ENCODE measurements around the gene SLC13A2.

SLC13A2 gene

DNA sequence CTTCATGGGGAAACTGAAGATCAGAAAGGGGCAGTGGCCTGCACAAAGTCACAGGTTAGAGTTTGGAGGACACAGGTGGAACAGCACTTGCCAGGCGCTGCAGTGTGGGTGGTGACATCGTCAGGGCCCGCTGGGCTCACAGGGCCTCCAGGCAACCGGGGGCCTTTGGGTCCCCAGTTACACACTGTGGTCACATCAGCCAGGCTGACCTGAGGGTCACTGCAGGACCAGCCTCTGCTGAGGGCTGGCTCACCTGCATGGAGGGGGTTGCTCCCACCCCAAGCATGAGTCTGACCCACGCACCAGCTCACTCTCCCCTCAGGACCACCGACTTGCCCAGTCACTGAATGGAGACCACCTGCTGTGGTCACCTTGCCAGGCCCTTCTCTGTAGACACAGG lies 49.7 kb downstream of the SLC13A2 start:
- Histone ChIP-seq H4K20me1 (ENCODE audit: insufficient read depth) (no peaks in the 10 kb centered on the region), H3K36me3 (ENCODE audit: insufficient read depth) (no peaks in the 10 kb centered on the region), H3K27ac (no peak overlapping the region), H3K27me3 (ENCODE audit: insufficient read depth, low read depth) (peaks cover 21% of the 10 kb centered on the region), H3K9ac (no peak overlapping the region), H3K4me1 (ENCODE audit: low read depth, poor library complexity, severe bottlenecking) (peaks cover 15% of the 10 kb centered on the region), H3K4me2 (no peak overlapping the region), H3K4me3 (IDR thresholded peaks at IDR 0.05; ENCODE audit: insufficient read depth, low read depth, low read length) (no peak overlapping the region), H2AFZ (ENCODE audit: low read depth) (no peak overlapping the region), H3K79me2 (ENCODE audit: insufficient read depth, low read depth) (no peaks in the 10 kb centered on the region)
- no peak for TF ChIP-seq CTCF (conservative IDR thresholded peaks at IDR 0.05; ENCODE audit: low read depth, low read length)

- H3K27me3 ChIP-seq (ENCODE audit: insufficient read depth, low read depth): peaks cover 21% of the 10 kb centered on the region
- H4K20me1 ChIP-seq (ENCODE audit: insufficient read depth): no peaks in the 10 kb centered on the region
- no peaks in the 10 kb centered on the region for H3K79me2 ChIP-seq (ENCODE audit: insufficient read depth, low read depth)
- no peak overlapping the region for H3K4me3 ChIP-seq (IDR thresholded peaks at IDR 0.05; ENCODE audit: insufficient read depth, low read depth, low read length)
- H2AFZ ChIP-seq (ENCODE audit: low read depth): no peak overlapping the region
- H3K36me3 ChIP-seq (ENCODE audit: insufficient read depth): no peaks in the 10 kb centered on the region
- no peak overlapping the region for H3K4me2 ChIP-seq
- no peak overlapping the region for H3K9ac ChIP-seq
- H3K4me1 ChIP-seq (ENCODE audit: low read depth, poor library complexity, severe bottlenecking): peaks cover 8% of the 10 kb centered on the region
- H3K27ac ChIP-seq: no peak overlapping the region
- no peak for TF ChIP-seq CTCF (conservative IDR thresholded peaks at IDR 0.05; ENCODE audit: low read depth, low read length)
These were observed 50.4 kb downstream of the SLC13A2 start for GRCh38 chr17:28523876-28524275.

DNA sequence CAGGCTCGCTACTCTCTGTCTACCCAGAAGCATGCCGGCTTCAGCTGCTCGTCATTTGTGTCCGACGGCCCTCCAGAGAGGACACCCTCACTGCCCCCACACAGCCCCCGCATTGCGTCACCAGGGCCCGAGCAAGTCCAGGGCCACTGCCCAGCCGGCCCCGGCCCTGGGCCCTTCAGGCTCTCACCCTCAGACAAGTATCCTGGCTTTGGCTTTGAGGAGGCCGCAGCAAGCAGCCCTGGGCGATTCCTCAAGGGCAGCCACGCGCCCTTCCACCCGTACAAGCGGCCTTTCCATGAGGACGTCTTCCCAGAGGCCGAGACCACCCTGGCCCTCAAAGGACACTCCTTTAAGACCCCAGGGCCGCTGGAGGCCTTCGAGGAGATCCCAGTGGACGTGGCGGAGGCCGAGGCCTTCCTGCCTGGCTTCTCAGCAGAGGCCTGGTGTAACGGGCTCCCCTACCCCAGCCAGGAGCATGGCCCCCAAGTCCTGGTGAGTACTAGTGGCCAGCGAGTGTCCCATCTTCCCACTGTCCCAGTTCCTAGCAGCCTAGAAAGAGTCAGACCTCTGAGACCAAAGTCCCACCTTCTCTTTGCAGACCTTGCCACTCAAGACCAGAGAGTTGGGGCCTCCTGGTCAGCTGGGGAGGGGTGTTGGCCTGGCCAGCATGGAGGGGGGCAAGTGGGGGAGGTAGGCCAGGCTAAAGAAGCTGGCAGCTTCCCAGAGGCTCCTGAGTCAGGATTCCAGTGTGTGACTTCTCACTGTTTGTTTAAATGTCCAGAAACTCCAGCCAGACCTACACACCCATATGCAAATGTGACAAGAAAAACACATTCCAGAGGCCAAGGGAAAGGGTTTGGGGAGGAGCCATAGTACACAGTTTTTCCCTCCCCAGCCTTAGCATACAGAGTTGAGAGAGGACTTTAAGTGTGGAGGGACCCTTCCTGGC lies 51.3 kb downstream of the SLC13A2 start:
- Histone ChIP-seq H3K27ac (no peak overlapping the region), H4K20me1 (ENCODE audit: insufficient read depth) (no peaks in the 10 kb centered on the region), H3K4me2 (no peak overlapping the region), H3K79me2 (ENCODE audit: insufficient read depth, low read depth) (no peaks in the 10 kb centered on the region), H3K27me3 (ENCODE audit: insufficient read depth, low read depth) (peaks cover 21% of the 10 kb centered on the region), H2AFZ (ENCODE audit: low read depth) (no peak overlapping the region), H3K36me3 (ENCODE audit: insufficient read depth) (no peaks in the 10 kb centered on the region), H3K9ac (no peak overlapping the region), H3K4me3 (IDR thresholded peaks at IDR 0.05; ENCODE audit: insufficient read depth, low read depth, low read length) (no peak overlapping the region), H3K4me1 (ENCODE audit: low read depth, poor library complexity, severe bottlenecking) (no peaks in the 10 kb centered on the region)
- no peak for TF ChIP-seq CTCF (conservative IDR thresholded peaks at IDR 0.05; ENCODE audit: low read depth, low read length)

GRCh38 chr17:28526381-28526780 lies 52.9 kb downstream of the SLC13A2 start:
- no peaks in the 10 kb centered on the region for H3K36me3 ChIP-seq (ENCODE audit: insufficient read depth)
- no peak overlapping the region for H2AFZ ChIP-seq (ENCODE audit: low read depth)
- H3K79me2 ChIP-seq (ENCODE audit: insufficient read depth, low read depth): no peaks in the 10 kb centered on the region
- no peak overlapping the region for H3K4me2 ChIP-seq
- H3K4me3 ChIP-seq (IDR thresholded peaks at IDR 0.05; ENCODE audit: insufficient read depth, low read depth, low read length): no peak overlapping the region
- TF ChIP-seq CTCF (conservative IDR thresholded peaks at IDR 0.05; ENCODE audit: low read depth, low read length): no peak
- H3K9ac ChIP-seq: no peak overlapping the region
- H3K27ac ChIP-seq: no peak overlapping the region
- no peaks in the 10 kb centered on the region for H4K20me1 ChIP-seq (ENCODE audit: insufficient read depth)
- H3K4me1 ChIP-seq (ENCODE audit: low read depth, poor library complexity, severe bottlenecking): no peaks in the 10 kb centered on the region
- H3K27me3 ChIP-seq (ENCODE audit: insufficient read depth, low read depth): peaks cover 34% of the 10 kb centered on the region
